ENCODE data around the gene GPR37. TPM values are rescaled to one million over a fixed set of nuclear protein-coding genes. Genes with fewer than 3 reads are reported as not detected.

GPR37 gene
- polyA plus RNA-seq, 1 of the 3 experiments (the other 2 are of a cell fraction): 0.03 TPM

DNA sequence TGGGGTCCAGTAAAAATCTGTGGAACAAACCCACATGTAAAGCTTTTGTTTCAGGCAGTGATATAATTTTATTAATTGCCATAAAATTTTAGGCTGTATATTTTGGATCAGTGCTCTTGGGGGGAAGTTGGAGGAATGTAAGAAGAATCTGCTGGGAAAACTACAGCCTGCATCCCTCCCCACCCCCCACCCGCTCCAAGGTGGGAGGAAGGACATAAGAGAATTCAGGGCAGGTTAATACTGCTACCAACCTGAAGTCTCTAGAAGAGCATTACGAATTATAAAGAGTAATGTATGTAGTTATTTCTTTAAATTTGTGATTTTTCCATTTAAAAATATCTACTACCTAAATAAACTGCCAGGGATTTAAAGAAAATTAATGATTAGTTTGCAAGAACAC lies 47.2 kb upstream of the GPR37 start:
- Histone ChIP-seq H3K4me1 (ENCODE audit: control insufficient read depth in 1 of 2, insufficient read depth in 2 of 2, low read depth in 1 of 2, low read length in 1 of 2) (no peaks in the 10 kb centered on the region; a peak in 1 of 4 replicates), H3F3A (replicated peaks; ENCODE audit: insufficient read depth) (no peaks in the 10 kb centered on the region), H3K9me3 (no peaks in the 10 kb centered on the region), H3K36me3 (replicated peaks in 1 of 2; ENCODE audit: control insufficient read depth in 1 of 2, insufficient read depth in 2 of 2, low read length in 1 of 2) (no peaks in the 10 kb centered on the region), H2AFZ (ENCODE audit: low read depth) (no peak overlapping the region), H4K20me1 (ENCODE audit: insufficient read depth) (no peaks in the 10 kb centered on the region), H3K9ac (no peak overlapping the region), H3K27me3 (ENCODE audit: insufficient read depth) (no peaks in the 10 kb centered on the region), H3K4me3 (ENCODE audit: low read depth in 2 of 2, low read length in 1 of 2) (no peak overlapping the region), H3K27ac (ENCODE audit: low read depth in 2 of 2, low read length in 1 of 2) (no peak overlapping the region), H3K9me2 (no peaks in the 10 kb centered on the region), H3K4me2 (no peak overlapping the region), H3K79me2 (ENCODE audit: insufficient read depth) (no peaks in the 10 kb centered on the region)
- ChIA-PET CTCF (interaction anchor here (1.0 to 2.2 kb wide), 2 partner anchors 11 to 28 kb away, joined by 3 to 7 read pairs; no protein-coding TSS in a partner anchor), POLR2A (no interaction called here)
- WGBS (ENCODE audit: low lambda C conversion rate): 44% methylated on average over 2 of the region's 2 CpGs
- no peak for DNase-seq
- TF ChIP-seq, protein P1, sequence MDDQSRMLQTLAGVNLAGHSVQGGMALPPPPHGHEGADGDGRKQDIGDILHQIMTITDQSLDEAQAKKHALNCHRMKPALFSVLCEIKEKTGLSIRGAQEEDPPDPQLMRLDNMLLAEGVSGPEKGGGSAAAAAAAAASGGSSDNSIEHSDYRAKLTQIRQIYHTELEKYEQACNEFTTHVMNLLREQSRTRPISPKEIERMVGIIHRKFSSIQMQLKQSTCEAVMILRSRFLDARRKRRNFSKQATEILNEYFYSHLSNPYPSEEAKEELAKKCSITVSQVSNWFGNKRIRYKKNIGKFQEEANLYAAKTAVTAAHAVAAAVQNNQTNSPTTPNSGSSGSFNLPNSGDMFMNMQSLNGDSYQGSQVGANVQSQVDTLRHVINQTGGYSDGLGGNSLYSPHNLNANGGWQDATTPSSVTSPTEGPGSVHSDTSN (IDR thresholded peaks at IDR 0.05): no peak
- TF ChIP-seq TAF1 (IDR thresholded peaks at IDR 0.05; ENCODE audit: borderline replicate concordance, low read depth, low read length) (no peak), MXI1 (IDR thresholded peaks at IDR 0.05; ENCODE audit: low read depth, low read length) (no peak), NRF1 (IDR thresholded peaks at IDR 0.05; ENCODE audit: low read depth, low read length) (no peak), MEF2A (IDR thresholded peaks at IDR 0.05; ENCODE audit: borderline replicate concordance, low read depth) (no peak), NFIC (IDR thresholded peaks at IDR 0.05; ENCODE audit: borderline replicate concordance) (no peak), GABPA (IDR thresholded peaks at IDR 0.05; ENCODE audit: low read depth) (no peak), EP300 (IDR thresholded peaks at IDR 0.05; ENCODE audit: borderline replicate concordance in 1 of 2, low read depth in 1 of 2, low read length in 1 of 2) (no peak), TEAD4 (IDR thresholded peaks at IDR 0.05; ENCODE audit: borderline replicate concordance, insufficient read depth) (no peak), YY1 (IDR thresholded peaks at IDR 0.05; ENCODE audit: low read depth) (no peak), SIN3A (IDR thresholded peaks at IDR 0.05; ENCODE audit: borderline replicate concordance, low read depth, low read length) (no peak), GATA2 (CRISPR knock-in tag; IDR thresholded peaks at IDR 0.05) (no peak), EZH2phosphoT487 (IDR thresholded peaks at IDR 0.05; ENCODE audit: borderline replicate concordance, low read depth) (no peak), FOXJ3 (CRISPR knock-in tag; IDR thresholded peaks at IDR 0.05) (no peak), RCOR1 (IDR thresholded peaks at IDR 0.05; ENCODE audit: low read length) (no peak), RFX5 (IDR thresholded peaks at IDR 0.05; ENCODE audit: low read length) (no peak)
- TF ChIP-seq, protein P2, sequence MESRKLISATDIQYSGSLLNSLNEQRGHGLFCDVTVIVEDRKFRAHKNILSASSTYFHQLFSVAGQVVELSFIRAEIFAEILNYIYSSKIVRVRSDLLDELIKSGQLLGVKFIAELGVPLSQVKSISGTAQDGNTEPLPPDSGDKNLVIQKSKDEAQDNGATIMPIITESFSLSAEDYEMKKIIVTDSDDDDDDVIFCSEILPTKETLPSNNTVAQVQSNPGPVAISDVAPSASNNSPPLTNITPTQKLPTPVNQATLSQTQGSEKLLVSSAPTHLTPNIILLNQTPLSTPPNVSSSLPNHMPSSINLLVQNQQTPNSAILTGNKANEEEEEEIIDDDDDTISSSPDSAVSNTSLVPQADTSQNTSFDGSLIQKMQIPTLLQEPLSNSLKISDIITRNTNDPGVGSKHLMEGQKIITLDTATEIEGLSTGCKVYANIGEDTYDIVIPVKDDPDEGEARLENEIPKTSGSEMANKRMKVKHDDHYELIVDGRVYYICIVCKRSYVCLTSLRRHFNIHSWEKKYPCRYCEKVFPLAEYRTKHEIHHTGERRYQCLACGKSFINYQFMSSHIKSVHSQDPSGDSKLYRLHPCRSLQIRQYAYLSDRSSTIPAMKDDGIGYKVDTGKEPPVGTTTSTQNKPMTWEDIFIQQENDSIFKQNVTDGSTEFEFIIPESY (IDR thresholded peaks at IDR 0.05; ENCODE audit: borderline replicate concordance, low read depth): no peak
- TF ChIP-seq, protein P3, sequence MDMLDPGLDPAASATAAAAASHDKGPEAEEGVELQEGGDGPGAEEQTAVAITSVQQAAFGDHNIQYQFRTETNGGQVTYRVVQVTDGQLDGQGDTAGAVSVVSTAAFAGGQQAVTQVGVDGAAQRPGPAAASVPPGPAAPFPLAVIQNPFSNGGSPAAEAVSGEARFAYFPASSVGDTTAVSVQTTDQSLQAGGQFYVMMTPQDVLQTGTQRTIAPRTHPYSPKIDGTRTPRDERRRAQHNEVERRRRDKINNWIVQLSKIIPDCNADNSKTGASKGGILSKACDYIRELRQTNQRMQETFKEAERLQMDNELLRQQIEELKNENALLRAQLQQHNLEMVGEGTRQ (IDR thresholded peaks at IDR 0.05; ENCODE audit: borderline replicate concordance, low read depth, low read length): no peak
- TF ChIP-seq, protein P4, sequence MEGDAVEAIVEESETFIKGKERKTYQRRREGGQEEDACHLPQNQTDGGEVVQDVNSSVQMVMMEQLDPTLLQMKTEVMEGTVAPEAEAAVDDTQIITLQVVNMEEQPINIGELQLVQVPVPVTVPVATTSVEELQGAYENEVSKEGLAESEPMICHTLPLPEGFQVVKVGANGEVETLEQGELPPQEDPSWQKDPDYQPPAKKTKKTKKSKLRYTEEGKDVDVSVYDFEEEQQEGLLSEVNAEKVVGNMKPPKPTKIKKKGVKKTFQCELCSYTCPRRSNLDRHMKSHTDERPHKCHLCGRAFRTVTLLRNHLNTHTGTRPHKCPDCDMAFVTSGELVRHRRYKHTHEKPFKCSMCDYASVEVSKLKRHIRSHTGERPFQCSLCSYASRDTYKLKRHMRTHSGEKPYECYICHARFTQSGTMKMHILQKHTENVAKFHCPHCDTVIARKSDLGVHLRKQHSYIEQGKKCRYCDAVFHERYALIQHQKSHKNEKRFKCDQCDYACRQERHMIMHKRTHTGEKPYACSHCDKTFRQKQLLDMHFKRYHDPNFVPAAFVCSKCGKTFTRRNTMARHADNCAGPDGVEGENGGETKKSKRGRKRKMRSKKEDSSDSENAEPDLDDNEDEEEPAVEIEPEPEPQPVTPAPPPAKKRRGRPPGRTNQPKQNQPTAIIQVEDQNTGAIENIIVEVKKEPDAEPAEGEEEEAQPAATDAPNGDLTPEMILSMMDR (IDR thresholded peaks at IDR 0.05): no peak
- TF ChIP-seq, protein P5, sequence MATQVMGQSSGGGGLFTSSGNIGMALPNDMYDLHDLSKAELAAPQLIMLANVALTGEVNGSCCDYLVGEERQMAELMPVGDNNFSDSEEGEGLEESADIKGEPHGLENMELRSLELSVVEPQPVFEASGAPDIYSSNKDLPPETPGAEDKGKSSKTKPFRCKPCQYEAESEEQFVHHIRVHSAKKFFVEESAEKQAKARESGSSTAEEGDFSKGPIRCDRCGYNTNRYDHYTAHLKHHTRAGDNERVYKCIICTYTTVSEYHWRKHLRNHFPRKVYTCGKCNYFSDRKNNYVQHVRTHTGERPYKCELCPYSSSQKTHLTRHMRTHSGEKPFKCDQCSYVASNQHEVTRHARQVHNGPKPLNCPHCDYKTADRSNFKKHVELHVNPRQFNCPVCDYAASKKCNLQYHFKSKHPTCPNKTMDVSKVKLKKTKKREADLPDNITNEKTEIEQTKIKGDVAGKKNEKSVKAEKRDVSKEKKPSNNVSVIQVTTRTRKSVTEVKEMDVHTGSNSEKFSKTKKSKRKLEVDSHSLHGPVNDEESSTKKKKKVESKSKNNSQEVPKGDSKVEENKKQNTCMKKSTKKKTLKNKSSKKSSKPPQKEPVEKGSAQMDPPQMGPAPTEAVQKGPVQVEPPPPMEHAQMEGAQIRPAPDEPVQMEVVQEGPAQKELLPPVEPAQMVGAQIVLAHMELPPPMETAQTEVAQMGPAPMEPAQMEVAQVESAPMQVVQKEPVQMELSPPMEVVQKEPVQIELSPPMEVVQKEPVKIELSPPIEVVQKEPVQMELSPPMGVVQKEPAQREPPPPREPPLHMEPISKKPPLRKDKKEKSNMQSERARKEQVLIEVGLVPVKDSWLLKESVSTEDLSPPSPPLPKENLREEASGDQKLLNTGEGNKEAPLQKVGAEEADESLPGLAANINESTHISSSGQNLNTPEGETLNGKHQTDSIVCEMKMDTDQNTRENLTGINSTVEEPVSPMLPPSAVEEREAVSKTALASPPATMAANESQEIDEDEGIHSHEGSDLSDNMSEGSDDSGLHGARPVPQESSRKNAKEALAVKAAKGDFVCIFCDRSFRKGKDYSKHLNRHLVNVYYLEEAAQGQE (IDR thresholded peaks at IDR 0.05; ENCODE audit: low read depth, low read length): no peak

All from SK-N-SH (cell line).